Activated naive CD4-positive, alpha-beta T cell treated with anti-CD3 and anti-CD28 coated beads for 36 hours (primary cell): ENCODE measurements around the gene ST8SIA4. TPM values are rescaled to one million over a fixed set of nuclear protein-coding genes. Genes with fewer than 3 reads are reported as not detected.

Source experiments
- CTCF ChIA-PET: fragments of 350-600 bp; sonication (Branson Sonifier 250); formaldehyde crosslinking; loops from one replicate; lab custom pipeline; 2021; ENCODE audit warnings: antibody characterized with exemption; lab: Charles Lee
- DNase-seq: peaks from one replicate; pipeline ENCODE4 v3.0.0-alpha.2; 2020
- H3K27ac Mint-ChIP-seq: one replicate; pipeline ENCODE4 v1.8.0; 2021; ENCODE audit warnings: mild to moderate bottlenecking, mixed read lengths
- H3K27me3 Mint-ChIP-seq: one replicate; pipeline ENCODE4 v1.8.0; 2021; ENCODE audit warnings: low read depth, mixed read lengths
- H3K36me3 Mint-ChIP-seq: one replicate; pipeline ENCODE4 v1.8.0; 2021; ENCODE audit warnings: low read depth, mixed read lengths
- H3K4me1 Mint-ChIP-seq: one replicate; pipeline ENCODE4 v1.8.0; 2021; ENCODE audit warnings: low read depth, mixed read lengths
- H3K4me3 Mint-ChIP-seq: one replicate; pipeline ENCODE4 v1.8.0; 2021; ENCODE audit warnings: mild to moderate bottlenecking, moderate library complexity, mixed read lengths
- H3K9me3 Mint-ChIP-seq: one replicate; pipeline ENCODE4 v1.8.0; 2021; ENCODE audit warnings: mixed read lengths
- intact Hi-C: fragments of 100-400 bp; cut with micrococcal nuclease; formaldehyde crosslinking; loops from one replicate; pipeline ENCODE4 v1.15.1; 2023
- total RNA-seq, 2 experiments: library from RNA; stranded (reverse); gene quantifications; one replicate each; pipeline ENCODE4 v1.2.3, GENCODE V29; 2021

ST8SIA4 gene
- total RNA-seq, 2 experiments from 2014 or later = 11.2 to 16.2 TPM

DNA sequence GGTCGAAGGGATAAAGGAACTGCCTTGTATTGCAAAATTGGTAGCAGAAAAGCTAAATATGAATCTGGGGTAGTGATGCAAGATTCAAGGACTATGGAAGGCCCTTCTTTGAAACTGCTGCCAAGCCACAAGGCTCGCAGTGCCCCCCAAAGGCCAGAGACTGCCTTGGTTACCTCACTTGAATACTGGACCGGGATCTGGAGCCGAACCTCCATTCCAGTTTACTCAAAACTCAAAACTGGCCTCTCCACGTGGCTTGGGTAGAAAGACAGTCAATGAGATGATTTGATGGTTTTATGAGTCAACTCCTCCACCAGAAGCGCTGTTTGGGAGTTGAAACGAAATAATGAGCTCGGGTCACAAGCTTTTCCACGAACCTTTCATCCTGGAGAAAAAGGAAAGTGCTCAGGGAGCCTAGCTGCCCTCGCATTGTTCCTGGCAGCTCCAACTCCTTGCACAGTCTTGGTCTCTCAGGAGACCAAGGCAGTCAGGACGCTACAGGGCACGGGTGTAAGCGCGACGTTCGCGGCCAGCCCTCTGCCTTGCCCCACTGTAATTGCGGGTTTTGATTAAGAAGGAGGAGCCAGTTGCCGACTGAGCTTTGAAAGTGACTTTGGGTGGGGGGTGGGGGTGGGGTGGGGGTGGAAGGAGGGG, 2.8 kb downstream of the ST8SIA4 start:
- H3K4me1 Mint-ChIP-seq = peaks cover 37% of the 10 kb centered on the region

DNA sequence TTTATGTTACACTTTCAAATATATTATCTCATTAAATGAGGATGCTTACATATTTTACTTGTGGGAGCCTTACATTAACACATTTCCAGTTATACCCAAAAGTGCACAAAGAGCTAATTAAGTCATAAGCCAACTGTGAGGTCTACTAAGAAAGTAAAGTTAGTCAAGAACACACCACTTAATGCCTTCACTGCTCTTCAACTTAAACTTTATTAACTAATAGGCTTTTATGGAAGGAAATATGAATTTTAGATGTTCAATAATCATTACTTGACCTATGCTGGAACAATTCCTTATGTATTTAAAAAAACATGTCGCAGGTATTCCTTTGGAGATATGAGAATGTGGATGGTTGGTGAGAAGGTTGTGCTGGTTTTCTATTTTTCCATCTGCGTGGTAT, 3.4 kb downstream of the ST8SIA4 start:
- intact Hi-C loops = loop anchor here (1.0 to 10.0 kb wide), 11 partner anchors 9 to 1970 kb away; partner anchors contain the start of gene CHD1
- Mint-ChIP-seq H3K9me3 (no peaks in the 10 kb centered on the region), H3K27ac (peak overlapping the region; percentile 99), H3K4me1 (peaks cover 35% of the 10 kb centered on the region), H3K27me3 (no peaks in the 10 kb centered on the region), H3K36me3 (peaks cover 12% of the 10 kb centered on the region), H3K4me3 (peak overlapping the region; percentile 95)
- CTCF ChIA-PET = interaction anchor here (1.0 to 4.2 kb wide), 5 partner anchors 27 to 123 kb away, joined by 4 to 33 read pairs (median 4); no protein-coding TSS in a partner anchor
- no peak for DNase-seq

More for the DNA sequence above, 2.8 kb downstream of the ST8SIA4 start:
- DNase-seq = peak; percentile 77
- CTCF ChIA-PET = interaction anchor here (0.8 to 4.2 kb wide), 9 partner anchors 9 to 133 kb away, joined by 3 to 33 read pairs (median 4); no protein-coding TSS in a partner anchor
- intact Hi-C loops = loop anchor here (1.0 to 10.0 kb wide), 11 partner anchors 10 to 1971 kb away; partner anchors contain the start of gene CHD1
- Mint-ChIP-seq H3K27me3 (no peaks in the 10 kb centered on the region), H3K27ac (peak overlapping the region; percentile 99), H3K4me3 (peak overlapping the region; percentile 95), H3K36me3 (peaks cover 12% of the 10 kb centered on the region), H3K9me3 (no peaks in the 10 kb centered on the region)

DNA sequence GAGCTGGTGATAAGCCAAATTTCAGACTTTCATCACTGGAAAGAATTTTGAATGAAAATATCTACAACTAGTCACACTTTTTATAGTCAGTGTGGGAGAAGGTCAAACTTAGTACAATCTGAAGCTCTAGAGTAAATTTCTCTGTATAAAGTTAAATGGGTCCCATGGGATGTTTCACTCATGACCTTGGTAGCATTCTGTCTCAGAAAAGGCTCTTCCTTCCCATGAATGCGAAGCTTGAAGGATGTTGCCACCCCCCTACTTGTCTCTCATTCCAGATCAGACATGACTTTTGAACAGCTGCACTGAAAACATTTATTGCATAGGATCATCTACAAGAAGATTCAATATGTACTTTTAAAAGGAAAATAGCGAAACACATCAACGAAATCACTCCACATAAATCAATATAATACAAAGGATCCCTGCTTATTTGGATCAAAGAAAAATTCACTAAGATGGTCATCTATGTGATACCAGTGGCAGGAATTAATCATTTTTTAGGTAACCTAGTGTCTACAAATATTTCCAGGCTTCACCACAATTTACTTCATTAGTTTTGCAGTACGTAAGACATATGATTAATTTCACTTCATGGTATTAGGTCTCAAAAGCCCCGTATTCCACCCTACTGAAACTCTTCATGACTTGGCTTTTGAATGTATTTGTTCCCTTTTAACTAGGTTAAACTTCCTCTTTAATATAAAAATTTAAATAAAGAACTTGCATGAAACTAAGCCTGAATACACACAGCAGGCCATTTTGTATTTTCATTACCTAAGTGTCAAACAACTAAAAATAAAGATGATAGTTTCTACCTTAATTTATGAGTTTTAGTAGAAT, 4.4 kb downstream of the ST8SIA4 start:
- H3K4me1 Mint-ChIP-seq = peaks cover 39% of the 10 kb centered on the region
- no peaks in the 10 kb centered on the region for H3K27me3 Mint-ChIP-seq
- peak overlapping the region; percentile 30 for H3K4me3 Mint-ChIP-seq
- DNase-seq = no peak
- H3K9me3 Mint-ChIP-seq = no peaks in the 10 kb centered on the region
- CTCF ChIA-PET = no interaction called here
- peaks cover 16% of the 10 kb centered on the region for H3K36me3 Mint-ChIP-seq
- intact Hi-C loops = no loop called here
- peak overlapping the region; percentile 99 for H3K27ac Mint-ChIP-seq

DNA sequence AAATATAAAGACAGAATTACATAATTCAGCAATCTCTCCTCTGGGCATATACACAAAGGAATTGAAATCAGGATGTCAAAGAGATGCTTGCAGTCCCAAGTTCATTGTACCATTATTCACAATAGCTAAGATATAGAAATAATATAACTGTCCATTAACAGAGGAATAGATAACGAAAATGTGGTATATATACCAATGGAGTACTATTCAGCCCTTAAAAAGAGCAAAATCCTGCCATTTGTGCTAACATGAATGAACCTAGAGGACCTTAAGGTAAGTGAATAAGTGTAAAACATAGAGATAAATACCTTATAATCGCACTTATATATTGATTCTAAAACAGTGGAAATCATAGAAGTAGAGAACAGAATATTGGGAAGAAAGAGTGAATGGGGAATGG, 7.0 kb downstream of the ST8SIA4 start:
- Mint-ChIP-seq H3K27ac (no peak overlapping the region), H3K4me1 (peaks cover 44% of the 10 kb centered on the region), H3K4me3 (no peak overlapping the region), H3K27me3 (no peaks in the 10 kb centered on the region), H3K36me3 (peaks cover 13% of the 10 kb centered on the region), H3K9me3 (no peaks in the 10 kb centered on the region)
- no peak for DNase-seq
- CTCF ChIA-PET = interaction anchor here (1.4 kb wide), 1 partner anchor 116 kb away, joined by 4 read pairs; no protein-coding TSS in a partner anchor
- intact Hi-C loops = no loop called here

DNA sequence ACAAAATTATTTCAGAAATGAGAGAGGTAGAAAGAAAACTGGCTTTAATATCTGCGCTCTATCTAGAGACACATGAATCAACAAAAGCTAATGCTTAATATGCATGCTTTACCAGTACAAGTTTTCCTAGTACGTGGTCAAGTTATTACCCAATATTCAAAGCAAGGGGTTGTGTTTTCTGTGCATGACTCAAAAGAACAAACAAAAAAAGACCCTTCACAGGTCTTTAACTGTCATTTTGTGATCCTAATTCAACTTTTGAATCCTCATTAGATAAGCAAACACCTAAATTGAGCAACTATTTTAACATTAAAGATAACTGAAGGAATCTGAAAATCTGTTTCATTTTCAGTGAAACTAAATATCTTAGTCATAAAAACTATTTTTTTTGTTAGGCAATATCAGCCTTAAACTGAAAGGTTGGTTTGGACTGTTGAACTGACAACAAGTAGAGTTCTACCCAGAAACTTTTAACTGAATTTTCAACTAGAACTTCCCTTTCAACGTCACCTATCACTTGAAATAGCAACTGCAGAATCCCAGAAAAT, 12.5 kb downstream of the ST8SIA4 start:
- peaks cover 14% of the 10 kb centered on the region for H3K36me3 Mint-ChIP-seq
- H3K27ac Mint-ChIP-seq = peak overlapping the region; percentile 70
- no peak for DNase-seq
- H3K4me3 Mint-ChIP-seq = peak overlapping the region; percentile 52
- H3K27me3 Mint-ChIP-seq = no peaks in the 10 kb centered on the region
- peaks cover 53% of the 10 kb centered on the region for H3K4me1 Mint-ChIP-seq
- no peaks in the 10 kb centered on the region for H3K9me3 Mint-ChIP-seq
- intact Hi-C loops = loop anchor here (1.0 kb wide), 5 partner anchors 10 to 110 kb away; no protein-coding TSS in a partner anchor
- CTCF ChIA-PET = interaction anchor here (3.3 kb wide), 1 partner anchor 12 kb away, joined by 13 read pairs; the partner anchor contains the start of gene ST8SIA4

DNA sequence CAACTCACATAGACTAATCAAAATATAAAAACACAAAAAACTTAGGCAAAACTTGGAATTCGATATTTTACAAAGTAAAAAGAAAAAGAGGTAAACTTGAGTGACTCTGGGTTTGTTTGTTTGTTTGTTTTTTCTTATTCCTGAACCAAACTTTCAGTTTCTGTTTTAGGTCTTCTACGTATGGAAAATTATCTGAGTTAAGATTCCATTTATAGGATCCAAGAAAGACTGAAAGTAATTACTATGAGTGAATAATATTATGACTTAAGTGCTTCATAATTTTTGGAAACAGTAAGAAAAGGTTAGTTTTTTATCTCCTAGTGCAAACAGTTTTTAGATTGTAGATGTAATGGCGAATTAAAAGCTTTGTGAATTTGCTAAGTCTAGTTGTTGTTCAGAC, 13.2 kb downstream of the ST8SIA4 start:
- H3K4me3 Mint-ChIP-seq = peak overlapping the region; percentile 52
- DNase-seq = no peak
- H3K36me3 Mint-ChIP-seq = peaks cover 15% of the 10 kb centered on the region
- intact Hi-C loops = loop anchor here (1.0 kb wide), 6 partner anchors 10 to 110 kb away; no protein-coding TSS in a partner anchor
- peak overlapping the region; percentile 70 for H3K27ac Mint-ChIP-seq
- no peaks in the 10 kb centered on the region for H3K9me3 Mint-ChIP-seq
- CTCF ChIA-PET = interaction anchor here (3.3 kb wide), 1 partner anchor 13 kb away, joined by 13 read pairs; the partner anchor contains the start of gene ST8SIA4
- H3K27me3 Mint-ChIP-seq = no peaks in the 10 kb centered on the region
- peaks cover 50% of the 10 kb centered on the region for H3K4me1 Mint-ChIP-seq

DNA sequence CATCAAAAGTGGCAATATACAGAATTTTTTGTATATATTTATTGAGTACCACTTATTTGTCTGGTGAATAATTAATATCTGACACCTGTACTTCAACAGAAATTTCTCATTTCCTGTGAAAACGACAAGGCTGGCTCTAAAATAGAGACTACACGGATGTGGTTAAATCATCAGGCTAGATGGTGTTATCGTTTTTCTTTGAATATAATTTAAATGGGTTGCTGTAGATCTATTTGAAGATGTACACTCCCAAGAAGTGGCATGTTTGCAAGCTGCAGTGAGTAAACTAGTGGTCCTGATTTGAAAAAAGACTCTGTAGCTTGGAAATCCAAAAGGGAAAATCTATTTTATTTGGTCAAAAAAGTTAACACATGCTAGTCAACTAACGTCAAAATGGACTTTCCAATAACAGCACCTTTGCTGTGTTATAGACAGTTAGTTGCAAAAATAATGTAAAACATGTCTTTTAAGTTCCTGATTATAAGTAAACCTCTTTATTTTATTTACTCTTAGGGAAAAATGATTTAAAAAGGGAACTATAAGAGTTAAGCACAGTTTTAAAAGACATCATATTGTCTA, 13.8 kb downstream of the ST8SIA4 start:
- CTCF ChIA-PET = interaction anchor here (3.3 kb wide), 1 partner anchor 13 kb away, joined by 13 read pairs; the partner anchor contains the start of gene ST8SIA4
- no peak for DNase-seq
- peaks cover 53% of the 10 kb centered on the region for H3K4me1 Mint-ChIP-seq
- H3K9me3 Mint-ChIP-seq = no peaks in the 10 kb centered on the region
- peak overlapping the region; percentile 66 for H3K27ac Mint-ChIP-seq
- intact Hi-C loops = loop anchor here (1.0 kb wide), 1 partner anchor 17 kb away; no protein-coding TSS in a partner anchor
- peaks cover 14% of the 10 kb centered on the region for H3K36me3 Mint-ChIP-seq
- no peaks in the 10 kb centered on the region for H3K27me3 Mint-ChIP-seq
- H3K4me3 Mint-ChIP-seq = peak overlapping the region; percentile 36

DNA sequence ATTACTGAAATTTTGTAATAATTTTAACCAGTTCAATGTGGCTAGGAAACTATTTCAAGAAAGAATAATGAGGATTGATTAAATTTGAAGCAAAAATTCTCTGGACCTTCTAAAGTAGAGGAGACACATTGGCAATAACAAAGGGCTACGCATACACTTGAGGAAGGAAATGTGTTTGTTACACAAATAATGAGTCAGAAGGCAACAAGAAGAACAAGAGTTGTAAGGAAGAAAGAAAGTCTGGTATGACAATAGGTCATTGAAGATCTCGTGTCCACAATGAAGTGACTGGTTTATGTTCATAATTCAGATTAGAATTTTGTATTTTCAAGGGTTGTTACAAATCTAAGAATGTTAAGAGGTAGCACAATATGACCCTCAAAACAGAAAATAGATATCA, 25.8 kb downstream of the ST8SIA4 start:
- Mint-ChIP-seq H3K9me3 (no peaks in the 10 kb centered on the region), H3K27ac (no peak overlapping the region), H3K4me3 (no peak overlapping the region), H3K27me3 (no peaks in the 10 kb centered on the region), H3K4me1 (peaks cover 31% of the 10 kb centered on the region), H3K36me3 (peaks cover 31% of the 10 kb centered on the region)
- DNase-seq = no peak
- CTCF ChIA-PET = no interaction called here
- intact Hi-C loops = no loop called here

DNA sequence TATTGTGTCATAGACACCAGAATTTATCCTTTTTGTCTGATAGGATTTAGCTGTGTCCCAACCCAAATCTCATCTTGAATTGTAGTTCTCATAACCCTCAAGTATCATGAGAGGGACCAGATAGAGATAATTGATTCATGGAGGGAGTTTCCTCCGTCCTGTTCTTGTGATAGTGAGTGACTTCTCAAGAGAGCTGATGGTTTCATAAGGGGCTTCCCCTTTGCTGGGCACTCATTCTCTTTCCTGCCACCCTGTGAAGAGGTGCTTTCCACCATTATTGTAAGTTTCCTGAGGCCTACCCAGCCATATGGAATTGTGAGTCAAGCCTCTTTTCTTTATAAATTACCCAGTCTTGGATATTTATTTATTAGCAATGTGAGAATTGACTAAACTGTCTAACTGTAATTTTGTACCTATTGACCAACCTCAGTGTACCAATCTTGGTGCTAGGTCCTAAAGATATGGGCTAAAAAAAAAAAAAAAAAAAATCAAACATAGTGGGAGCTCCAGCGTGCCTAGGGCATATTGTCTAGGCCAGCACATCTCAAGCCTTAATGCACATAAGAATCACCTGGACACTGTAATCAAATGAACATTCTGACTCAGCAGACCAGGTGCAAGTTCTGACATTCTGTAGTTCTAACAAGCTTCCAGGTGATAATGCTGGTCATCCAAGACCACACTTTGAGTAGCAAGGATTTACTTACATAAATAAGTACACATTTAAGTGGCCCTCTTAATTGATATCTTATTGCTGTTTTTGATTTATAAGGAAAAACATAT, 30.5 kb downstream of the ST8SIA4 start:
- Mint-ChIP-seq H3K27ac (peak overlapping the region; percentile 64), H3K4me3 (no peak overlapping the region), H3K27me3 (no peaks in the 10 kb centered on the region), H3K9me3 (no peaks in the 10 kb centered on the region), H3K36me3 (peaks cover 31% of the 10 kb centered on the region), H3K4me1 (peaks cover 43% of the 10 kb centered on the region)
- peak; percentile 65 for DNase-seq
- CTCF ChIA-PET = interaction anchor here (1.2 to 1.5 kb wide), 2 partner anchors 28 to 29 kb away, joined by 4 read pairs; no protein-coding TSS in a partner anchor
- intact Hi-C loops = loop anchor here (1.0 kb wide), 6 partner anchors 11 to 92 kb away; no protein-coding TSS in a partner anchor

DNA sequence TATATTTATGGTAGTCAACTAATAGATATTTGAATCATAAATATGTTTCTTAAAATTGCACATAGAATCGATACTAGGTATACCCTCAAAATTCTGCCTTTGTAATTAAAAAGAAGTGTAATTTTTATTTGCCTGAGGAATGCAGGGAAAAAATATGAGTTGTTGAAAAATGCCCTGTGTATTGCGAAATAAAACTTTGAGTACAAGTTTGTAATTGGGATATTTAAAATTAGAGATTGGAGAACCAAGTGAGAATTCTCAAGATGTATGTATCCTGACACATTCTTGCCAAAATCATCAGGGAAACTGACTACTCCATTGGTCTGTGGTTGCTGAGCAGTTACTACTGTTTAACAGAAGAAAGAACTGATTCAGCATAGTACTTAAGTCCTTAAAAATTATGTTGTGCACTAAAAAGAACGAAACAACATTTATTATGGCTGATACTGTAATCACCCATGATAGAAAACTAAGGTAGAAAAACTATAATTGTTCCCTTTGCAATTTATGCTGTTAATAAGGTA, 36.0 kb downstream of the ST8SIA4 start:
- Mint-ChIP-seq H3K27me3 (no peaks in the 10 kb centered on the region), H3K4me1 (peaks cover 36% of the 10 kb centered on the region), H3K27ac (no peak overlapping the region), H3K36me3 (peaks cover 21% of the 10 kb centered on the region), H3K9me3 (no peaks in the 10 kb centered on the region), H3K4me3 (no peak overlapping the region)
- intact Hi-C loops = no loop called here
- CTCF ChIA-PET = no interaction called here
- no peak for DNase-seq

DNA sequence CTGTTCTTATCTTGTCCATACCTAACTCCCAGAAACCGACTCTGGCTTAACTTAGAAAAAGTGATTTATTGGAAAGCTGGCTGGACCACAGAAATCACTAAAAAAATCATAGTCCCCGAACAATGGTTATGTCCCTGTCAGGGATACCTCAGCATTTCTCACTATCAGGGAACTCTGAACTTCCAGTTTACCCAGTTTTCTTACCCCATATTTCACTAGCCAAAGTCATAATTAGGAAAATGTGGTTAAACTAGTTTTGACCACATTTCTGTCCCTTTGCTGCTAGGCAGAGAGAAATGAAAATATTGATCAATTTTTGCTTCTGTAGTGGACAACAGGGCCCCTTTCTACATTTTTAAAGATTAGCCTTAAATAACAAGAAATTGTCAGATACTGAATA, 38.2 kb downstream of the ST8SIA4 start:
- H3K36me3 Mint-ChIP-seq = peaks cover 17% of the 10 kb centered on the region
- CTCF ChIA-PET = no interaction called here
- no peak overlapping the region for H3K4me3 Mint-ChIP-seq
- no peak for DNase-seq
- H3K27ac Mint-ChIP-seq = no peak overlapping the region
- H3K4me1 Mint-ChIP-seq = peaks cover 44% of the 10 kb centered on the region
- H3K9me3 Mint-ChIP-seq = no peaks in the 10 kb centered on the region
- intact Hi-C loops = no loop called here
- no peaks in the 10 kb centered on the region for H3K27me3 Mint-ChIP-seq
